Ovary (tissue), 3 donors: ENCODE measurements around the gene ATXN1.

Experiments used
- CTCF ChIP-seq, 3 donors: fragments of 450-650 bp in 2 of 3; fragments of 200-600 bp in 1 of 3; IDR thresholded peaks; one replicate each; pipeline versions ENCODE4 v1.5.1 to v1.8.0; 2016 to 2022; ENCODE audit warnings: antibody characterized with exemption in 3 of 3, mild to moderate bottlenecking in 1 of 3
- POLR2A ChIP-seq: fragments of 450-650 bp; IDR thresholded peaks from one replicate; pipeline ENCODE4 v1.6.1; 2017; ENCODE audit warnings: antibody characterized with exemption, mild to moderate bottlenecking, moderate library complexity
- donor health status: DM: no; HTN: no; CAD: no.

DNA sequence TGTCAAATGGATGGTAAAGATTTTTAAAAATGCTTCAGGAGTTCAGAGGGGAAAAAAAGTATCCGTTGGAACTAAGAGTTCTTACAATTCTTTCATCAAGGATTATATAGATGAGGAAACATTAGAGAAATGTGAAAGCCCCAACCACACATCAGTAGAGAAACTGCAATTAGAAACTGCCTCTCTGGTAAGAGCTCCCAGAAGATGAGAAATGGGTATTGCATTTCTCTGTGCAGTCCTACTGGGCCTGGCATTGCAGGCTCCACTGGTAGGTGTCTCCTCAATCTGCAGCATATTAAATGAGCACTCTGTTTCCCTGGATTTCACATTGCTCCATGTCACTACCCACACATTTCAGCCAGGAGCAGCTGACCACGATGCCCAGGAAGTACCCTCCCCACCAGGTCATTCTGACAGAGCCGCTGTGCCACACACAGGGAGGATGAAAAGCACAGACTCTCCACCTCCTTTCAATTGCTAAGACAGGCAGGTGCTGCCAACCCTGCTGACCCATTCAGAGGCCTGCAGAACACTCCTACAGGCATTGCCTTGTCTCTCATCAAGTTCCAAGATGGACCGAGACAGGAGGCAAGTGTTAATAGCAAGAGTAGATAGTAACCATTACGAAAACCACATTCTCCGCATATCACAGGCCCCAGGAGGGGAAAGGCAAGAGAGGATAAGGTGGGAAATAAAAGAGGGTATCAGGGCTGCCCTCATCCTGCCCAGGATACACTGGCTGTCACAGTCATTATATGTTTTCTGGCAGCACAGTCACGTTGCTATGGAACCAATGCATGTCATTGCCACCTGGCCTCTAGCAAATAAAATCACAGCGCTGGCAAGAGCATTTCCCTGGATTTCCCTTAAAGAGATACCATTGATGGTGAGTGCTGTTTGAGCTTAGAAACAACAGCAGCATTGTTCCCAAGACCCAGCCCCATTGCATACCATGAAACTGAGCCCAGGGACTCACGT lies 241.7 kb downstream of the ATXN1 start:
- TF ChIP-seq CTCF (IDR thresholded peaks at IDR 0.05) (no peak), POLR2A (no peak)
